Measurements from ENCODE around the gene EXOC4.

EXOC4 gene

DNA sequence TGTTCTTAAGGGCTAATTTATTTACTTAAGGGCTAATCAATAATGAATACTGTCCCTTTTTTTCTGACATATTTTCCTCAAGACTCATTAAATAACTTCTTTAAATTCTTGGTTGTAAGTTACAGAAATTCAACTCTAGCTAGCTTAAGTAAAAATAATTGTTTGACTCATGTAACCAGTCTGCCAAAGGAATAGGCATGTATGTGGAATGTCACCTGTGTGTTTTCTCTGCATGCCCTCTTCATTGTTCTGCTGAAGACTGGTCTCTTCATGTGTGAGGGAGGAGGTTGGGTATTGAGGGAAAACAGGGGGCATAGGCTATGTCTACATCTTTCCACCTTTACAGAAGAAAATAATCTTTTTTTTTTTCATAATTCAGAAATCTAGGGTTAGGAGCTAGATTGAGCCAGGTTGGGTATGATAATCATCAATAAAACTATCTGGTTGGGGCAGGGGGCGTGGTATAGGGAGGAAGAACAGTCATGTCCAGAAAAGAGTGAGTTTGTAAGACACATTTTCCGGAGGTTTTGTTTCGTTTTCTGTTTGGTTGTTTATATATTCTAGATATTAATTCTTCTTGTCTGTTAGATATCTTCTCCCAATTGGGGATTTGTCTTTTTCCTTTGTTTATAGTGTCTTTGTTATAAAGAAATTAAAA lies 37.9 kb downstream of the EXOC4 start:
- peaks cover 26 to 48% of the 10 kb centered on the region in 2 donors for H3K36me3 Mint-ChIP-seq
- H3K9me3 Mint-ChIP-seq: no peaks in the 10 kb centered on the region
- no peak overlapping the region for H3K27ac Mint-ChIP-seq
- no peak for DNase-seq
- peaks cover 7 to 12% of the 10 kb centered on the region in 2 donors for H3K4me1 Mint-ChIP-seq
- ATAC-seq (replicated peaks): no peak
- no peaks in the 10 kb centered on the region for H3K27me3 Mint-ChIP-seq
- no peak overlapping the region for H3K4me3 Mint-ChIP-seq

DNA sequence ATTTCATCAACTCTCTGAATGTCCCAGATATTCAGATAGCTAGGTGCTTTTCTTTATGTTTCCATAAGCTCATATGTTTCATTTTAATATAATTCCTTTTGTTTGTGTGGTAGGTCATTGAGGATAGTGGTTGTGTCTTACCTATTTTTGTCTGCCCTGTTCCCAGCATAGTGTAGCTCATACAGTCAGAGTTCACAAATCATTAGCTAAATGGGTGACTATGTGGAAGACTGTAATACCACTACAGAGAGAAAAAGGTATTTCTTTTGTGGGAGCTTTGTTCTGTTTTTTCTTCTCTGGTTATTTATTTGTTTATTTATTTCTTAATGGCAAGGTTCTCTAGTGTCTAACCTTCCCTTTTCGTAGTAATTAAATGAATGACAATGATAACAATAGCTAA lies 39.8 kb downstream of the EXOC4 start:
- H3K9me3 Mint-ChIP-seq: no peaks in the 10 kb centered on the region
- ATAC-seq (replicated peaks): no peak
- H3K27me3 Mint-ChIP-seq: no peaks in the 10 kb centered on the region
- H3K4me3 Mint-ChIP-seq: no peak overlapping the region
- peaks cover 21 to 43% of the 10 kb centered on the region in 2 donors for H3K36me3 Mint-ChIP-seq
- no peak overlapping the region for H3K27ac Mint-ChIP-seq
- no peak for DNase-seq
- no peaks in the 10 kb centered on the region for H3K4me1 Mint-ChIP-seq

DNA sequence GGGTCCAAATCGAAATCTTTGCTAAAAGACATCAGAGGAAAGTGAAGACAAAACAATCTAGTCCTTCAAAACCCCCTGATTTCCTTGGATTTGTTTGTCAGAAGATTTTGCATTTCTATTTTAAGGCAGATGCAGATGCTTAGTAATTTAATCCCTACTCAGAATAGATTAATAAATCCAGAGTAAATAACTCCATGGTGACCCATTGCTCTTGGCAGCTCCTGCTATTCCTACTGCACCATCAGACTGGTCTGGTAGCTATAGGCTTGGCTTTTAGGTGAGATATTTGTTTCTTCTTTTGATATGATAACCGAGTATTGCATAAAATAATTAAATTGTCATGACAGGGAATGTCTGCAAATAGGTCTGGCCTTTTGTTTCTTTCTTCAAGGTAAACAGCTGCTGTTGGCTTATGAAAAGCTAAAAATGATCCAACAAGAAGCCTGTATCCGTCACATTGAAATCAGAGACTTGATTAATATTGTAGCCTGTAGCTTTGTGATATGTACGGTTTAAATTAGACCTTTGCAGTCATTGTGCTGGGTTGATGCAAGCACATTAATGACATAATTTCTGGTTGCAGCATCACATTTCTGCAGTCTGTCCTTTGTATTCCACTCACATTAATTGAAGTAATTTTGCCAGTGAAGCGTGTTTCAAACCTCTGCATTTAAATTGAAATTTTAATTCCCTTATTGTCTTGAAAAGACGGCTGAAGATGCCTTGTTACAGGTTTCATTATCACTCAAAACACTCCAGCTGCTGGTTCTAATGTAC lies 40.7 kb downstream of the EXOC4 start:
- no peak overlapping the region for H3K4me3 Mint-ChIP-seq
- H3K27ac Mint-ChIP-seq: no peak overlapping the region
- H3K36me3 Mint-ChIP-seq: peaks cover 20 to 36% of the 10 kb centered on the region in 2 donors
- H3K4me1 Mint-ChIP-seq: no peaks in the 10 kb centered on the region
- no peaks in the 10 kb centered on the region for H3K27me3 Mint-ChIP-seq
- no peak for DNase-seq
- H3K9me3 Mint-ChIP-seq: no peaks in the 10 kb centered on the region
- no peak for ATAC-seq (replicated peaks)

DNA sequence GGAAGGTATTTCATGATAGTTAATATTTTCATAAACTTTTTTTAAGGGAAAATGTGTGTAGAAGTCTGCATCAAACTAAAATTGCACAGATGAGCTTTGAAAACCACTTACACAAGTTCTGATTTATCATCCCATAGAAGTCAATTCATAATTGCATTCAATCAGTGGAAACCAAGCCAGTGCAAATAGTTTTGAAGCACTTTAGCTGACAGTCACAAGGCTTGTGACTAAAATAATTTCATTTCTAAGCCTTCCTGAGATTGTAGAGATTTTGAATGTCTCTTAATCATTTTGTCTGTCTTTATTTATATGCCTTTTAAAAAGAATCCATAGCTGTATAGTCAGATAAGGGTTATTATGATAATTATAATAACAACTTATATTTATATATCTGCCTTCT lies 41.4 kb downstream of the EXOC4 start:
- Mint-ChIP-seq H3K27ac (no peak overlapping the region), H3K9me3 (no peaks in the 10 kb centered on the region), H3K36me3 (peaks cover 17 to 34% of the 10 kb centered on the region in 2 donors), H3K4me3 (no peak overlapping the region), H3K27me3 (no peaks in the 10 kb centered on the region), H3K4me1 (peaks cover 0 to under 1% of the 10 kb centered on the region in 2 donors)
- DNase-seq (no peak), ATAC-seq (replicated peaks) (no peak)

DNA sequence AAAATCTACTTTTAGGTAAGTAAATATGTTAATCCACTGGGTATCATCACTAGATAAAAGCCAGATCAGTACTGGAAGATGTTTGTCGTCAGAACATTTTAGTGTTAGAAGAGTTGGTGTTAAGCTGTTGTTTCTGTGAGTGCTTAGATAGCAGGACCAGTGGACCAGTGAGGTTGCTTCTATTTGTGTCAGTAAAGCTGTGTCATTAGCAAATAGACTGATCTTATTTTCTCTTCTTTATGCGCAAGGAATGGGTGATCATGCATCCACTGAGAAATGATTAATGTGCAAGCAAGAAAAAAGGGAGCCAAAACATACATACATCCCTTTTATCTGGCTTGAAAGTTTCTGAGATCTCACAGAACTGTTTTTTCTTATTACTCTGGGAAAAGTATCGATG lies 42.6 kb downstream of the EXOC4 start:
- ATAC-seq (replicated peaks) (no peak), DNase-seq (no peak)
- Mint-ChIP-seq H3K9me3 (no peaks in the 10 kb centered on the region), H3K36me3 (peaks cover 19 to 34% of the 10 kb centered on the region in 2 donors), H3K27me3 (no peaks in the 10 kb centered on the region), H3K4me3 (no peak overlapping the region), H3K4me1 (peaks cover 0 to 1% of the 10 kb centered on the region in 2 donors), H3K27ac (no peak overlapping the region)

DNA sequence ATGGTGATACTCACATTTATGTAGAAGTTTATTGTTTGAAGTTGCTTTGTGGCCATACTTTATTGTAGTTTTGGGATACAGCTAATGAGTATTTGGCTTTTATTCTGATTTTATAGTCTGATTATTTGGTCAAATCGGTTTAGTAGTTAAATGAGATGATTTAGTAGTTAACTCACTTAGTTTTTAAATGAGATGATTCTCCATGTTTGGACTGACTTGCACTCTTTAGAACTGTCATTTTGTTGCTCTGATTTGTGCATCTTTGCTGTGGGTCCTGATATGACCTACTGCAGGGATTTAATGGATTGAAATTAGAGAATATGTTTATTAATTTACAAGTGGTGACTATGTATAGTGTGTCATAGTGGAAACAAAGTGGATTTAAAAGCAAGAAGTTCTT lies 44.2 kb downstream of the EXOC4 start:
- ATAC-seq (replicated peaks) (no peak), DNase-seq (no peak)
- Mint-ChIP-seq H3K27ac (no peak overlapping the region), H3K9me3 (no peaks in the 10 kb centered on the region), H3K36me3 (peaks cover 9 to 24% of the 10 kb centered on the region in 2 donors), H3K4me1 (peaks cover 0 to 1% of the 10 kb centered on the region in 2 donors), H3K27me3 (no peaks in the 10 kb centered on the region), H3K4me3 (no peak overlapping the region)

DNA sequence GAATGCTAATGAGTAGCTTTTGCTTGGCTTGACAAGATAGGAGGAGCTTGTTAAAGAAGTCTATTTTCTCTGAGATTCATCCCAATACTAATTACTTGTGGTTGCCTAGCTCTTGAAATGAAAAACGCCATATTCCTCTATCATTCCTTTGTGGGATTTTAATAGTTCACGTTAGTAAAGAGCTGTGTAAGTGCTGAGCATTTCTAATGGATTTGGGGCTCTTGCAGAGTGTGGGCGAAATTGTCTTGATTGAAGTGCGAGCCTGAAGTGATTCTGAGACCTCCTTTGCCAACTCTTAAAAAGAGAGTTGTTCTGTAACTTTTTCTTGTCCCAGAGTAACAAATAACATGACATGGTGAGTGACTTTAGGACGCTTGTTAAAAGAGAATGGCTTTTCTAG lies 45.2 kb downstream of the EXOC4 start:
- Mint-ChIP-seq H3K36me3 (peaks cover 6 to 19% of the 10 kb centered on the region in 2 donors), H3K27me3 (no peaks in the 10 kb centered on the region), H3K4me3 (no peak overlapping the region), H3K4me1 (peaks cover 0 to 1% of the 10 kb centered on the region in 2 donors), H3K27ac (no peak overlapping the region), H3K9me3 (no peaks in the 10 kb centered on the region)
- ATAC-seq (replicated peaks): no peak
- DNase-seq: no peak

DNA sequence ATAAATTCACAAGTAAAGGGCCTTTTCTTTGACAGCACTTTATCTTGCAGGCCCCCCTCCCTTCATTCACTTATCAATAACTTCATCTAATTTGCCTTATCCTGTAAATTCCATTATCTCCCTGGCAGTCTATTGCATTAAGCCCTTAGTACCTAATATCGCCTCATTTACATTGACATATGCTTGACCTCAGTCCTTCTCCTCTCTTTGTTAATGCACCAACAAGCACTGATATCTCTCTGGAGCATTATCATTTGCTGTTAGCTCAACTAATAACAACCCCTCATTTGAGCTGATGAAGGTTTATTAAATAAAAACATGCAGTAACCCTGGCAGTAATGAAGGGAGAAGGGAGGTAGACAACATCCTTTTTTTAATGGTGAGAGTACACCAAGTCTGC lies 46.8 kb downstream of the EXOC4 start:
- Mint-ChIP-seq H3K27ac (no peak overlapping the region), H3K4me3 (no peak overlapping the region), H3K36me3 (peaks cover 6 to 22% of the 10 kb centered on the region in 2 donors), H3K4me1 (peaks cover 0 to 1% of the 10 kb centered on the region in 2 donors), H3K9me3 (no peaks in the 10 kb centered on the region), H3K27me3 (no peaks in the 10 kb centered on the region)
- ATAC-seq (replicated peaks) (no peak), DNase-seq (no peak)

DNA sequence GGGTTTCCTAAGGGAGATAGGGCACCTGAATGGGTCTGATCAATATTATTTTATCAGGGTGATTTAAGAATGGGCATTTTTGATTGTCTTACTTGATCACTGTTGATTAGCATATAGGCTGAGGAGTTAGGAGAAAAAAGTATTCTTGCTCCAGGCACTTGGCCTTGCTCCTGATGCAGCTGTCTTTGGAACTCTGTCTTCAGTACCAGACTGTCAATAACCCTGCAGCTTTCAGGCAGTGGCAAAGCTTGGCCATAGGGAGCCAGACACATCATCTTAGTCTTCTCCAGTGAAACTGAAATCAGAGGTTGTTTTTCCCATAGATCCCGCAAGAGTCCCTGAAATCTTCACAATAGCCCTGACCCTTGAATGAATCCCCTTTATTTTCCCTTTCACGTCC lies 47.2 kb downstream of the EXOC4 start:
- DNase-seq (no peak), ATAC-seq (replicated peaks) (no peak)
- Mint-ChIP-seq H3K9me3 (no peaks in the 10 kb centered on the region), H3K4me1 (peaks cover 0 to 1% of the 10 kb centered on the region in 2 donors), H3K27me3 (no peaks in the 10 kb centered on the region), H3K27ac (no peak overlapping the region), H3K36me3 (peaks cover 8 to 25% of the 10 kb centered on the region in 2 donors), H3K4me3 (no peak overlapping the region)

DNA sequence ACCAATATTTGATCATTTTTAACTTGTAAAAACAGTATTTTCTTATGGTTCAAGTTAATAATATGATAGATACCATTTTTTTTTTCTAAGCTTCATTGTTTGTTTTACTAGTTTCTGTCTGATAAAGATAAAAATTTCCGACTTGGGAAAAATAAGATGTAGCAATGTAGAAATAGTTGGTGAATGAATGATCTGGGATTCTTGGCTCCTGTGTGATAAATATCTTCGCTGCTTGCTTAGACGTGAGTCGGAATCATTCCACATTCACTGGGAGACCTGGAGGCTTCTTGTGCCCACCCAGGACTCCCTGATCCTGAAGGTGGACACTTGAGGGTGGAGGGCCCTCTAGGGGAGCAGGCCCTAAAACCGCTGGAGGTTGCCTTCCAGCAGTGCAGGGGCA lies 47.9 kb downstream of the EXOC4 start:
- Mint-ChIP-seq H3K36me3 (peaks cover 12 to 32% of the 10 kb centered on the region in 2 donors), H3K4me3 (no peak overlapping the region), H3K27ac (no peak overlapping the region), H3K4me1 (peaks cover 0 to 1% of the 10 kb centered on the region in 2 donors), H3K9me3 (no peaks in the 10 kb centered on the region), H3K27me3 (no peaks in the 10 kb centered on the region)
- no peak for ATAC-seq (replicated peaks)
- DNase-seq: no peak

DNA sequence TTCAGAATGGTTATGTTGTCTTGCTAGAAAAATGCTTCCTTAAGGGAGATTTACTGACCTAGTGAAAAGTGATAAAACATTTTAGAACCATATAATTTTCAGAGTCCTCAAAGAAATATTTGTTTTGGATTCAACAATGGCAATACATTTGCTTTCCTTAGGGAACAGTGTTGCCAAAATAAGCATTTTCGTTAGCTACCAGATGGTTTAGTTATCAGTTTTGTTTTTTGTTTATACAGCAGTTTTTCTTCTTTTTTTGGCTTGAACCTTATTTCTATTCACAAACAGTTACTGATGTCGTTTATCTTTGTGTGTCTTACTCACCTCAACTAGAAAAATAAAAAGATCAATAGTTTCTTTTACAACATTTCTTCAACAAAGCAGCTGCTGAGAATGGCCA lies 48.6 kb downstream of the EXOC4 start:
- Mint-ChIP-seq H3K9me3 (no peaks in the 10 kb centered on the region), H3K4me3 (no peak overlapping the region), H3K27me3 (no peaks in the 10 kb centered on the region), H3K4me1 (peaks cover 0 to 1% of the 10 kb centered on the region in 2 donors), H3K36me3 (peaks cover 16 to 34% of the 10 kb centered on the region in 2 donors), H3K27ac (no peak overlapping the region)
- ATAC-seq (replicated peaks) (no peak), DNase-seq (no peak)

DNA sequence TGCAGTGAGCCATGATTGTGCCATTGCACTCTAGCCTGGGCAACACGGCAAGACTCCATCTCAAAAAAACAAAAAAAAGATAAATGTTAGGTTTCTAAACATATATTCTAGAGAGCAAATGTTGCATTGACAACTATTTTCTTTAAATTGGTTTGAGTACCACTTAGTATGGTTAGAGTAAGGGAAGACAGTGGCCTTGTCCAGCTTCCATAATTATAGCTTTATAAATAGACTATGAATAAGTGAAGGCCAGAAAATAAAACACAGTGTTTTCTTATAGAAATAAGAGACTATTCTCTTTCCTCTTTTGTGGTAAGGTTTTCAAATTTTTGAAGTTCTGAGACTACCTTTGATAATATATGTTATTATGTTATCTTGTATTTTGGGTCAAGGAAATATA lies 50.5 kb downstream of the EXOC4 start:
- Mint-ChIP-seq H3K4me1 (peaks cover 0 to 1% of the 10 kb centered on the region in 2 donors), H3K27ac (no peak overlapping the region), H3K4me3 (no peak overlapping the region), H3K36me3 (peaks cover 32 to 53% of the 10 kb centered on the region in 2 donors), H3K9me3 (no peaks in the 10 kb centered on the region), H3K27me3 (no peaks in the 10 kb centered on the region)
- DNase-seq (no peak), ATAC-seq (replicated peaks) (no peak)

DNA sequence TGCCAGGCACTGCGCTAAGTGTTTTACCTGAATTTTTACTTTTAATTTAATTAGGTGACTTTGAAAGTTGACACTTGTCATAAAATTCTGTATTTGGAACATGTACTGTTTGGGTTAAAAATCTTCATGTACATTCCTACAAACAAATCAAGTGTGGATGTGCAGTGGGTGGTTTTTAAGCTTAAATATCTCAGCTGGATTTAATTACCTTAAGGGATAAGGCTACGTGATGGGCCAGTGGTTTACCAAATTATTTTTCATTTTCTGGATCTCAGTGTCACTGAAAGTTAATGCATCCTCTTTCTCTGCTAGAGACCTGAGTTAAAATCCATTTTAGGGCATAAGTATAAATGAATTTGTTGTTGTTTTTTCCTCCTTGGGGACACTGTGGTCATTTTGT lies 51.1 kb downstream of the EXOC4 start:
- H3K9me3 Mint-ChIP-seq: no peaks in the 10 kb centered on the region
- H3K4me1 Mint-ChIP-seq: peaks cover 0 to 1% of the 10 kb centered on the region in 2 donors
- no peaks in the 10 kb centered on the region for H3K27me3 Mint-ChIP-seq
- no peak overlapping the region for H3K27ac Mint-ChIP-seq
- no peak overlapping the region for H3K4me3 Mint-ChIP-seq
- no peak for DNase-seq
- no peak for ATAC-seq (replicated peaks)
- H3K36me3 Mint-ChIP-seq: peaks cover 32 to 58% of the 10 kb centered on the region in 2 donors

DNA sequence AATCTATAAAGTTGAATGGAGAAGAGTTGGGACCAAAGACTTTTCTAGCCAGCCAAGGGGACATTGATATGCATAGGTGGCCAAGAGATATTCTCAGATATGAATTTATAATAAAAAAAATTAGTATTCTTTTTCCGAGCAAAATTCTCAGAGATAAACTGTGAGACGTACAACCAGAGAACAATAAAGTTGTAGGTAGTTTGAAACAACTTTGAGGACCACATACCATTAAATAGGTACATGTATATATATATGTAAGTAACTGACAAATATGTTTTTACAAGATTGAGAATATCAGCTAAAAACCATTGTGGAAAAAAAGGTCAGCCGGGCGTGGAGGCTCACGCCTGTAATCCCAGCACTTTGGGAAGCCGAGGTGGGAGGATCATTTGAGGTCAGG lies 56.5 kb downstream of the EXOC4 start:
- no peak overlapping the region for H3K27ac Mint-ChIP-seq
- H3K9me3 Mint-ChIP-seq: no peaks in the 10 kb centered on the region
- H3K4me1 Mint-ChIP-seq: no peaks in the 10 kb centered on the region
- no peak overlapping the region for H3K4me3 Mint-ChIP-seq
- H3K27me3 Mint-ChIP-seq: no peaks in the 10 kb centered on the region
- DNase-seq (no peak), ATAC-seq (replicated peaks) (no peak)
- peaks cover 43 to 64% of the 10 kb centered on the region in 2 donors for H3K36me3 Mint-ChIP-seq

DNA sequence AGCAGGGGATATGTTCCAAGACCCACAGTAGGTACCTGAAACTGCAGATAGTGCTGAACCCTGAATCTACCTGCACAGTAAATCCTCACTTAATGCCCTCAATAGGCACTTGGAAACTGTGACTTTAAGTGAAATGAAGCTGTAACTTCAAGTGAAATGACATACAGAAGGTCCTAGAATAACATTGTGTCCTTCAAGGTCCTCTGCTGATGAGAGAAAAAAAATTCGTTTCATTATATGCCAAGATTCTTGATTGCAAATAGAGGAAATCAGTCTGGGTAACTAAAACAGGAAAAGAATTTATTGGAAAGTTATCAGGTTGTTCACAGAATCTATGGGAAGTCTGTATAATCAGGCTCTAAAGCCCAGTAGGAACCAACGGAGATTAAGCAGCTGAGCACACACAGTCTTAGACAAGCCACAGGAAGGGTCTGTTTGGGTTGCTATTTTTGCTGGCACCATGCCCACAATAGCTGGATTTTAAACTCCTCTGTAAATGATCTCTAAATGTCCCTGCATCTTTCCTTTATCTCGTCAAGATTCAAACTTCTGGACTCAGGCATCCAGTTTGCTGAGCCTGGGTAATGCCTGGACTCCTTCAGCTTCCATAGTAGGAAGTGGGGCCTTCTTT lies 57.5 kb downstream of the EXOC4 start:
- H3K4me1 Mint-ChIP-seq: no peaks in the 10 kb centered on the region
- no peaks in the 10 kb centered on the region for H3K27me3 Mint-ChIP-seq
- H3K36me3 Mint-ChIP-seq: peaks cover 39 to 62% of the 10 kb centered on the region in 2 donors
- ATAC-seq (replicated peaks) (no peak), DNase-seq (no peak)
- no peak overlapping the region for H3K4me3 Mint-ChIP-seq
- no peaks in the 10 kb centered on the region for H3K9me3 Mint-ChIP-seq
- H3K27ac Mint-ChIP-seq: no peak overlapping the region

Data from stimulated activated naive B cell treated with anti-CD40 and anti-IgM and Interleukin-4, amounts not matched to agents 10 μg/mL and 1 μg/mL and 100 μg/mL, for 72 hours (primary cell).